Heart left ventricle (tissue), 13 donors: ENCODE results near the gene RSPH10B.
"Not testable (repeated sequence)": the region's sequence is repeated elsewhere in the genome, so short reads cannot be mapped to it uniquely, and the experiment has no call there.

Source experiments
- POLR2A ChIP-seq, 2 donors: fragments of 450-650 bp; IDR thresholded peaks; one replicate each; pipeline ENCODE4 v1.6.1; 2017; ENCODE audit warnings: antibody characterized with exemption in 2 of 2, mild to moderate bottlenecking in 2 of 2, moderate library complexity in 2 of 2
- TF ChIP-seq, protein P1 (sequence below), 12 donors: fragments of 200-600 bp; sonication (generic) in 4 of 12; IDR thresholded peaks; one replicate each; pipeline versions ENCODE4 v1.5.0 to v1.8.0; 2018 to 2022; ENCODE audit warnings: antibody characterized with exemption in 12 of 12, mild to moderate bottlenecking in 5 of 12
- donor health status: ischemic (EF 13 %, LVEDD 7.1; RV severe dilation, severe dysfunction).
- donor health status: DM: no; HTN: yes; CAD: no.
- donor health status: DM: no; HTN: no; CAD: no.
- donor health status: ischemic (EF 25% LVEDD 6.9; RV normal size, moderate dysfunction).
- donor health status: ischemic (EF 25% LVEDD 5.7; RV mildly dilated, moderate dysfunction).
- donor health status: ischemic (EF 35%, LVEDD 5.7; RV mildly dilated, moderate dysfunction).
- donor health status: nonischemic (EF 11% LVEDD 7.7; RV severe dilation, severe dysfunction).
- donor health status: DM: yes; HTN: yes; CAD: no.
- donor health status: PGD.
- donor health status: ischemic (EF 29% LVEDD 5.4; RV normal size, mild dysfunction).
- donor health status: nonischemic (EF 23%, LVEDD 6.1; RV moderate dilation, normal function).

DNA sequence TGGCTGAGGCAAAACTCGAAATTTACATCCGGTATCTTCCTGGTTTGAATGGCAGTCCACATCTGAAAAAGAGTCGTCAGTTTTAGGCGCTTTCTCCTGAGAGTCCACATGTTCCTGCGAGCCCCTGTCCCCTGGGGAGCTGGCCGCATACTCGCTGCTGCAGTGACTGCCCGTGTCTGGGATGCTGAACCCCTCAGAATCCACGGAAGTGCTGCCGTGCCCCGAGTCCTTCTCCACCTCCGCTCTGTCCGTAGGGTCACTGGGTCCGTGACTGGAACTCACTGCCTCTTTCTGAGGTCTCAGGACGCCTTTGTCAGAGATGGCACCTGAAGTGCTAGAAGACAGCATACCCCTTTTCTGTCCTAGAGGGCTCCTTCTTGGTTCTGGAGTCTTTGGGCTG, 16.6 kb upstream of the RSPH10B start:
- TF ChIP-seq, protein P1, sequence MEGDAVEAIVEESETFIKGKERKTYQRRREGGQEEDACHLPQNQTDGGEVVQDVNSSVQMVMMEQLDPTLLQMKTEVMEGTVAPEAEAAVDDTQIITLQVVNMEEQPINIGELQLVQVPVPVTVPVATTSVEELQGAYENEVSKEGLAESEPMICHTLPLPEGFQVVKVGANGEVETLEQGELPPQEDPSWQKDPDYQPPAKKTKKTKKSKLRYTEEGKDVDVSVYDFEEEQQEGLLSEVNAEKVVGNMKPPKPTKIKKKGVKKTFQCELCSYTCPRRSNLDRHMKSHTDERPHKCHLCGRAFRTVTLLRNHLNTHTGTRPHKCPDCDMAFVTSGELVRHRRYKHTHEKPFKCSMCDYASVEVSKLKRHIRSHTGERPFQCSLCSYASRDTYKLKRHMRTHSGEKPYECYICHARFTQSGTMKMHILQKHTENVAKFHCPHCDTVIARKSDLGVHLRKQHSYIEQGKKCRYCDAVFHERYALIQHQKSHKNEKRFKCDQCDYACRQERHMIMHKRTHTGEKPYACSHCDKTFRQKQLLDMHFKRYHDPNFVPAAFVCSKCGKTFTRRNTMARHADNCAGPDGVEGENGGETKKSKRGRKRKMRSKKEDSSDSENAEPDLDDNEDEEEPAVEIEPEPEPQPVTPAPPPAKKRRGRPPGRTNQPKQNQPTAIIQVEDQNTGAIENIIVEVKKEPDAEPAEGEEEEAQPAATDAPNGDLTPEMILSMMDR (IDR thresholded peaks at IDR 0.05), result not testable (repeated sequence)
- TF ChIP-seq POLR2A (IDR thresholded peaks at IDR 0.05), result not testable (repeated sequence)
